ENCODE results near the gene ETV6. TPM values are rescaled to one million over a fixed set of nuclear protein-coding genes. Genes with fewer than 3 reads are reported as not detected.

The ETV6 gene
- total and polyA plus RNA-seq, 9 of the 15 experiments (the other 6 are each of a cell fraction or from before 2014, with no cell fraction given): 0.81 to 12.7 (median 4.1) TPM

- Histone ChIP-seq H4K20me1 (replicated peaks; ENCODE audit: control insufficient read depth, insufficient read depth, low read length) (no peaks in the 10 kb centered on the region), H3K79me2 (ENCODE audit: control insufficient read depth, insufficient read depth, low read length) (peaks cover 4% of the 10 kb centered on the region; the same call in 1 of the 3 replicates), H3K36me3 (ENCODE audit: control insufficient read depth, insufficient read depth, low read length) (no peaks in the 10 kb centered on the region), H3K27me3 (ENCODE audit: control insufficient read depth in 2 of 2, insufficient read depth in 2 of 2, low read length in 2 of 2) (no peaks in the 10 kb centered on the region), H3K9ac (ENCODE audit: insufficient read depth in 1 of 2, low read depth in 2 of 2, low read length in 2 of 2) (no peak overlapping the region), H3K9me3 (replicated peaks; ENCODE audit: control insufficient read depth, insufficient read depth, low read depth, low read length) (no peaks in the 10 kb centered on the region), H3K4me2 (ENCODE audit: insufficient read depth, low read length) (no peak overlapping the region), H3K9me1 (ENCODE audit: control insufficient read depth, insufficient read depth, low read length) (no peaks in the 10 kb centered on the region), H3K4me1 (replicated peaks in 1 of 2; ENCODE audit: control insufficient read depth in 2 of 2, insufficient read depth in 2 of 2, low read length in 2 of 2) (no peaks in the 10 kb centered on the region), H3K4me3 (no peak overlapping the region), H2AFZ (ENCODE audit: low read depth, low read length) (no peak overlapping the region), H3K27ac (ENCODE audit: extremely low read depth, low read depth, low read length) (no peak overlapping the region)
- POLR2A ChIA-PET: no interaction called here
- no peak for FAIRE-seq
- in situ Hi-C loops (cut with MboI): no loop called here
- no peak for TF ChIP-seq NRF1 (conservative IDR thresholded peaks at IDR 0.05 in 1 of 2, IDR thresholded peaks at IDR 0.05 in 1 of 2)
- TF ChIP-seq CCAR2 (IDR thresholded peaks at IDR 0.05; ENCODE audit: low read depth, low read length): no peak
- no peak for TF ChIP-seq ZSCAN29 (IDR thresholded peaks at IDR 0.05)
- BruUV-seq (replicated peaks): no TSS peak
- 90% methylated on average over 8 of the region's 10 CpGs for WGBS (ENCODE audit: insufficient coverage, low coverage, missing lambda C conversion rate)
- CTCF ChIA-PET (ENCODE audit: low intra/inter-chr PET ratio): no interaction called here
- intact Hi-C loops (cut with micrococcal nuclease): no loop called here
- ATAC-seq: no peak
- DNase-seq (ENCODE audit: extremely low read depth in 1 of 4, low spot score in 3 of 4): no peak
Observed at GRCh38 chr12:11689591-11690186, 40.2 kb downstream of the ETV6 start.

GRCh38 chr12:11693067-11693466 is 43.6 kb downstream of the ETV6 start:
- in situ Hi-C loops (cut with MboI): no loop called here
- Histone ChIP-seq H3K36me3 (ENCODE audit: control insufficient read depth, insufficient read depth, low read length) (no peaks in the 10 kb centered on the region), H3K9ac (ENCODE audit: insufficient read depth in 1 of 2, low read depth in 2 of 2, low read length in 2 of 2) (no peak overlapping the region), H3K4me1 (replicated peaks in 1 of 2; ENCODE audit: control insufficient read depth in 2 of 2, insufficient read depth in 2 of 2, low read length in 2 of 2) (no peaks in the 10 kb centered on the region), H3K4me3 (no peak overlapping the region), H3K9me3 (replicated peaks; ENCODE audit: control insufficient read depth, insufficient read depth, low read depth, low read length) (no peaks in the 10 kb centered on the region), H3K9me1 (ENCODE audit: control insufficient read depth, insufficient read depth, low read length) (no peaks in the 10 kb centered on the region), H3K4me2 (ENCODE audit: insufficient read depth, low read length) (no peak overlapping the region), H3K79me2 (ENCODE audit: control insufficient read depth, insufficient read depth, low read length) (no peaks in the 10 kb centered on the region), H3K27me3 (ENCODE audit: control insufficient read depth in 2 of 2, insufficient read depth in 2 of 2, low read length in 2 of 2) (no peaks in the 10 kb centered on the region), H4K20me1 (replicated peaks; ENCODE audit: control insufficient read depth, insufficient read depth, low read length) (no peaks in the 10 kb centered on the region), H2AFZ (ENCODE audit: low read depth, low read length) (no peak overlapping the region), H3K27ac (ENCODE audit: extremely low read depth, low read depth, low read length) (no peak overlapping the region)
- intact Hi-C loops (cut with micrococcal nuclease): no loop called here
- BruUV-seq (replicated peaks): no TSS peak
- POLR2A ChIA-PET: no interaction called here
- CTCF ChIA-PET (ENCODE audit: low intra/inter-chr PET ratio): no interaction called here
- 78% methylated on average over 6 of the region's 6 CpGs for WGBS (ENCODE audit: insufficient coverage, low coverage, missing lambda C conversion rate)
- DNase-seq (ENCODE audit: extremely low read depth in 1 of 4, low spot score in 3 of 4): no peak
- no peak for ATAC-seq
- TF ChIP-seq TGIF2 (CRISPR knock-in tag; IDR thresholded peaks at IDR 0.05) (no peak), MEF2D (tag; conservative IDR thresholded peaks at IDR 0.05; ENCODE audit: low read depth) (no peak), JUND (IDR thresholded peaks at IDR 0.05; ENCODE audit: borderline replicate concordance, low read depth, low read length) (no peak), JUND (tag; IDR thresholded peaks at IDR 0.05; ENCODE audit: borderline replicate concordance, low read depth, low read length) (no peak), ADNP (tag; IDR thresholded peaks at IDR 0.05) (no peak), ZNF444 (CRISPR knock-in tag; IDR thresholded peaks at IDR 0.05) (no peak), ZNF253 (CRISPR knock-in tag; conservative IDR thresholded peaks at IDR 0.05) (no peak), SMAD2 (IDR thresholded peaks at IDR 0.05; ENCODE audit: low read depth, low read length) (no peak), TCF7L2 (IDR thresholded peaks at IDR 0.05; ENCODE audit: low read depth, low read length) (no peak), IFI16 (CRISPR knock-in tag; IDR thresholded peaks at IDR 0.05) (no peak)
- TF ChIP-seq, protein P1, sequence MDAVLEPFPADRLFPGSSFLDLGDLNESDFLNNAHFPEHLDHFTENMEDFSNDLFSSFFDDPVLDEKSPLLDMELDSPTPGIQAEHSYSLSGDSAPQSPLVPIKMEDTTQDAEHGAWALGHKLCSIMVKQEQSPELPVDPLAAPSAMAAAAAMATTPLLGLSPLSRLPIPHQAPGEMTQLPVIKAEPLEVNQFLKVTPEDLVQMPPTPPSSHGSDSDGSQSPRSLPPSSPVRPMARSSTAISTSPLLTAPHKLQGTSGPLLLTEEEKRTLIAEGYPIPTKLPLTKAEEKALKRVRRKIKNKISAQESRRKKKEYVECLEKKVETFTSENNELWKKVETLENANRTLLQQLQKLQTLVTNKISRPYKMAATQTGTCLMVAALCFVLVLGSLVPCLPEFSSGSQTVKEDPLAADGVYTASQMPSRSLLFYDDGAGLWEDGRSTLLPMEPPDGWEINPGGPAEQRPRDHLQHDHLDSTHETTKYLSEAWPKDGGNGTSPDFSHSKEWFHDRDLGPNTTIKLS (IDR thresholded peaks at IDR 0.05; ENCODE audit: borderline replicate concordance, low read depth): no peak
- FAIRE-seq: no peak
